A673 (cell line): ENCODE data around the gene FHIT. TPM values are rescaled to one million over a fixed set of nuclear protein-coding genes. Genes with fewer than 3 reads are reported as not detected.

ENCODE experiments used
- BruUV-seq: library from RNA; stranded (reverse); fragments of 400-500 nt; replicated peaks from 2 replicates; lab custom pipeline; 2021; lab: Mats Ljungman, UMichigan
- CTCF ChIA-PET: fragments of 300-600 bp; sonication (Branson Sonifier 250); formaldehyde crosslinking; loops from one replicate; lab custom pipeline; 2022; ENCODE audit warnings: antibody characterized with exemption; lab: Charles Lee
- POLR2A ChIA-PET: fragments of 300-600 bp; sonication (Branson Sonifier 250); formaldehyde crosslinking; loops from one replicate; lab custom pipeline; 2022; ENCODE audit warnings: antibody characterized with exemption; ENCODE audit not compliant: low non-redundant PET; lab: Charles Lee
- DNase-seq: peaks from one replicate; pipeline ENCODE4 v3.0.0-alpha.2; 2015; ENCODE audit warnings: low spot score
- H3K27ac ChIP-seq: fragments of 200-600 bp; sonication (generic); 2 replicates; pipeline ENCODE4 v1.5.1; 2016; ENCODE audit warnings: mixed run types, low read depth, mild to moderate bottlenecking, mixed read lengths, antibody characterized with exemption, low read length; ENCODE audit not compliant: poor library complexity, severe bottlenecking
- H3K27me3 ChIP-seq: fragments of 200-600 bp; sonication (generic); replicated peaks from 2 replicates; pipeline ENCODE4 v1.6.1; 2017; ENCODE audit warnings: mixed run types, low read depth, mild to moderate bottlenecking, mixed read lengths, antibody characterized with exemption, low read length; ENCODE audit not compliant: insufficient read depth, poor library complexity
- H3K36me3 ChIP-seq: fragments of 200-600 bp; sonication (generic); 2 replicates; pipeline ENCODE4 v1.6.1; 2016; ENCODE audit warnings: mixed run types, mild to moderate bottlenecking, mixed read lengths, antibody characterized with exemption, low read length; ENCODE audit not compliant: insufficient read depth, poor library complexity, severe bottlenecking
- H3K4me1 ChIP-seq: fragments of 200-600 bp; sonication (generic); 2 replicates; pipeline ENCODE4 v1.6.1; 2017; ENCODE audit warnings: mixed run types, mild to moderate bottlenecking, mixed read lengths, antibody characterized with exemption, low read length; ENCODE audit not compliant: insufficient read depth, poor library complexity, severe bottlenecking
- H3K4me3 ChIP-seq: fragments of 200-600 bp; sonication (generic); 2 replicates; pipeline ENCODE4 v1.5.1; 2016; ENCODE audit warnings: low read depth, mixed run types, mild to moderate bottlenecking, mixed read lengths, low read length; ENCODE audit not compliant: poor library complexity, severe bottlenecking
- H3K9me3 ChIP-seq: fragments of 200-600 bp; sonication (generic); 2 replicates; pipeline ENCODE4 v1.6.1; 2016; ENCODE audit warnings: mixed run types, low read depth, mild to moderate bottlenecking, mixed read lengths, antibody characterized with exemption, low read length; ENCODE audit not compliant: poor library complexity, severe bottlenecking
- EZH2 ChIP-seq: fragments of 200-600 bp; sonication (generic); IDR thresholded peaks from 2 replicates; pipeline ENCODE4 v1.6.1; 2017; ENCODE audit warnings: borderline replicate concordance, low read depth, mild to moderate bottlenecking, mixed read lengths, antibody characterized with exemption, low read length; ENCODE audit not compliant: poor library complexity, severe bottlenecking
- intact Hi-C: fragments of 100-400 bp; cut with micrococcal nuclease; formaldehyde crosslinking; loops from one replicate; pipeline ENCODE4 v1.10.0; 2022; ENCODE audit not compliant: unreplicated experiment
- total RNA-seq: library from RNA; stranded (reverse); gene quantifications from 2 replicates; pipeline ENCODE4 v1.2.3, GENCODE V29; 2021
- TF ChIP-seq, protein P1 (sequence below): fragments of 300-800, 200-600 bp; sonication (generic); conservative IDR thresholded peaks from 2 replicates; pipeline ENCODE4 v1.5.1; 2017; ENCODE audit warnings: low read depth, mild to moderate bottlenecking, antibody characterized with exemption, low read length, moderate library complexity, mixed read lengths

The FHIT gene
- total RNA-seq, 1 experiment from 2014 or later: not detected

DNA sequence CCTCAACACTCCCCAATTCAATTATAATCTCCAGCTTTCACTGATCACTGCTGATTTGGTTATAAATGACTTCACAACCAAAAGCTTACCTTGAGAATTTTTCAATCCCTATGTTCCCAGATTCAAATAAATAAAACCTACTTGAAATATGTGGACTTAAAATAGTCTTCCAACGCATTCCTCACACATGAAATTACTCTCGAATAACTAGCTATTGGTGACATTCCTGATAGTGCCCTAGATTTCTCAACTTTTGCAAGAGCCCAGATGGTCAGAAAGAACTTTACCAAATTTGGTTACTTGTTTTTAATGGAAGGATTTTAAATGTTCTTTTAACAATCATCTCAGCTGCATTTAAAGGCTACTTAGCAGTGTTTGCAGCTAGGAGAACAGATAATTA, 605.5 kb downstream of the FHIT start:
- no peaks in the 10 kb centered on the region for H3K9me3 ChIP-seq
- no TSS peak for BruUV-seq
- no peak overlapping the region for H3K27ac ChIP-seq
- no peak for DNase-seq
- no peaks in the 10 kb centered on the region for H3K36me3 ChIP-seq
- no peaks in the 10 kb centered on the region for H3K27me3 ChIP-seq
- intact Hi-C loops: no loop called here
- H3K4me3 ChIP-seq: no peak overlapping the region
- POLR2A ChIA-PET: no interaction called here
- no peaks in the 10 kb centered on the region for H3K4me1 ChIP-seq
- CTCF ChIA-PET: no interaction called here
- TF ChIP-seq, protein P1, sequence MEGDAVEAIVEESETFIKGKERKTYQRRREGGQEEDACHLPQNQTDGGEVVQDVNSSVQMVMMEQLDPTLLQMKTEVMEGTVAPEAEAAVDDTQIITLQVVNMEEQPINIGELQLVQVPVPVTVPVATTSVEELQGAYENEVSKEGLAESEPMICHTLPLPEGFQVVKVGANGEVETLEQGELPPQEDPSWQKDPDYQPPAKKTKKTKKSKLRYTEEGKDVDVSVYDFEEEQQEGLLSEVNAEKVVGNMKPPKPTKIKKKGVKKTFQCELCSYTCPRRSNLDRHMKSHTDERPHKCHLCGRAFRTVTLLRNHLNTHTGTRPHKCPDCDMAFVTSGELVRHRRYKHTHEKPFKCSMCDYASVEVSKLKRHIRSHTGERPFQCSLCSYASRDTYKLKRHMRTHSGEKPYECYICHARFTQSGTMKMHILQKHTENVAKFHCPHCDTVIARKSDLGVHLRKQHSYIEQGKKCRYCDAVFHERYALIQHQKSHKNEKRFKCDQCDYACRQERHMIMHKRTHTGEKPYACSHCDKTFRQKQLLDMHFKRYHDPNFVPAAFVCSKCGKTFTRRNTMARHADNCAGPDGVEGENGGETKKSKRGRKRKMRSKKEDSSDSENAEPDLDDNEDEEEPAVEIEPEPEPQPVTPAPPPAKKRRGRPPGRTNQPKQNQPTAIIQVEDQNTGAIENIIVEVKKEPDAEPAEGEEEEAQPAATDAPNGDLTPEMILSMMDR: no peak
- TF ChIP-seq EZH2: no peak

DNA sequence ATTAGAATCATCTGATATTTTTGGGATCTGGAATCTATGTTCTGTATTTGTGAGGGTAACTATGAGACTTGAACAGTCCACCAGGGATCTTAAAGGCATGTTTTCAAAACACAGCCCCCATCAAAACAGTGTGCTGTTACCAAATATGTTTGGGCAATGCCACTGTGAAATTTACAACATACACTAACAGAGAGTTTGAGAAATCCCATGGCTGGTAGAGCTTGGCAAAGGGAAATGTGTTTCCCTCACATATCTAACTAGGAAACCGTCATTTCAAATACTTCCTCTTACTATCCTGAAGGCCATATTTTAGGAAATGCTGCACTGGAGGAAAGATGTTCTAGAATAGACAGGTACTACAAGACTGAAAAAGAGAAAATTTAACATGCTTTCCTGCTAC, 607.4 kb downstream of the FHIT start:
- Histone ChIP-seq H3K4me3 (no peak overlapping the region), H3K36me3 (no peaks in the 10 kb centered on the region), H3K9me3 (no peaks in the 10 kb centered on the region), H3K27me3 (no peaks in the 10 kb centered on the region), H3K27ac (no peak overlapping the region), H3K4me1 (no peaks in the 10 kb centered on the region)
- TF ChIP-seq, protein P1: no peak
- TF ChIP-seq EZH2: no peak
- CTCF ChIA-PET: no interaction called here
- intact Hi-C loops: no loop called here
- DNase-seq: no peak
- POLR2A ChIA-PET: no interaction called here
- no TSS peak for BruUV-seq

DNA sequence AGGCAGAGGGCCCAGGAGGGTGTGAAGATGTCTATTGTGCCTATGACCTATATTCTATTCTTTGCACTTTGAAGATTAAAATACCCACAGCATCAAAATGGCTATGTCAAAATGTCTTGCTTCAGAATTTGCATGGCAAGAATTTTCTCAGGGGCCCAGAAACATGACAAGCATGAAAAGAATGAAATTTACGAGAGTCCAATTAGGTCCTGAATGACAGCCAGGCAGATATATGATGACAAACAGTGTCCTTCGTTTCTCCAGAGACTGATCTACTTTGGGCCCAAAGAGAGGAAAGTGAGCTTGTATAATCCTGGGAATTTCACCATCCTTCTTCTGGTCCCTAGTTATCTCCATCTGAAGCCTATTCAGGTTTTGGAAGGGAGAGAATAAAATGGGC, 609.9 kb downstream of the FHIT start:
- intact Hi-C loops: no loop called here
- BruUV-seq: no TSS peak
- Histone ChIP-seq H3K36me3 (no peaks in the 10 kb centered on the region), H3K27ac (no peak overlapping the region), H3K9me3 (no peaks in the 10 kb centered on the region), H3K4me1 (no peaks in the 10 kb centered on the region), H3K4me3 (no peak overlapping the region), H3K27me3 (no peaks in the 10 kb centered on the region)
- no peak for DNase-seq
- no peak for TF ChIP-seq EZH2
- TF ChIP-seq, protein P1: no peak
- POLR2A ChIA-PET: no interaction called here
- CTCF ChIA-PET: no interaction called here
